ENCODE measurements around the gene PHACTR1.

Gene PHACTR1

DNA sequence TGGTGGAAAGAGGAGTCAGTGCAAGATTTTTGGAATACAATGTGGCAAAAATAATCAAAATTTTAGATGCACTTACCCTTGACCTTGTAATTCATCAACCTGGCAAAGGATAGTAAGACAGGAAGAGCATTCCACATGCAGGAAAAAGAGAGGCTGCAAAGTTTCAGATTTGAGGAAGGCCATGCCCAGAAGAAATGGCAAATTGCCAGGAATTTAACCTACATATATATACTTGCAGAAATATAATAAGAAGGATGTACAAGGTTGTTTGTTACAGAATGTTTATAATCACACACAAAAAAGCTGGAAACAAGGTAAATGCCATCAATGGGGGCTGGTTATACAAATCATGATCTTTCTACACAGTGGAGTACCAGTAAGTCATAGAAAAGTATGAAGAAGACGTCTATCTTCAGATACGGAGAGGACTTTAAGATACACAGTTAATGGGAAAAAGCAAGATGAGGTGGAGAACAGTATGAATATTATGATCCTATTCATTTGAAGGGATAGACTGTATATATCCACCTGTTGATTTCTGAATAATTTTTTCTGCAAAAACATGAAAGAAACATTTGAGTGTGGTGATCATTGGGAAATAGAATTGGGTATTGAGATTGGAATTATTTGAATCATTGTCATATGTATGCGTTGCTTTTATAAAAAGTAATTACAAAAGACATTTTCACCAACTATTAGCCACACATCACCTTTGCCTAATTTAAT, 358.0 kb downstream of the PHACTR1 start:
- DNase-seq (ENCODE audit: low spot score), result no peak

DNA sequence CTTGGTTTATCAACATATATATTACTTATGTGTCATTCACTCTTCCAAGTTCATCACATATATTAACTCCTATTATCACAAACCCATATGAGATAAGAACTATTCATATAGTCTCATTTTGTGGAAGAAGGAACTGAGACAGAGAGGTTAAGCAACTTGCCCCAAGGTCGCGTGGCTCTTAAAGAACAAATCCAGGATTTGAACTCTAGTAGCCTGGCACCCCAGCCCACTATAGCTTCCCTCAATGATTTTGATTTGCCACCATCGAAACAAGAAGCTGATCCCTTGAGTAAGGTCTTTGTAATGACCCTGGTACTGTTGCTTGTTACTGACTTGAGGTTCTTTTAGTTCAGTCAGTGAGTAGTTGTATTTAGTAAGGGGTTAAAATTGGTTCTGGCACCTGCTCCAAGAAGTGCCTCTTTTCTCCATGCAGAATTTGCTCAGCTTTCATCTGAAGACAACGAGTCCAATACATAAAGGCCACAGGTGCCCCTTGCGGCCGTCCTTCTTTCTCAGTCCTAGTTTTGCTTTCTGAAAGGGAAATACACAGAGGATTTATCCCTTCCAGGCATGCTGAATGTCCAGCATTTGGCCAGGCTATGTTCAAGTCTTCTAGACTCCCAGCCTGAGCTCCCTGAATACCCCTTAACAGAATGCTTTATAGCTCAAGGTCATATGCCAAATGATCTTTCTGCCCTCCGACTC, 358.7 kb downstream of the PHACTR1 start:
- DNase-seq (ENCODE audit: low spot score), result no peak

DNA sequence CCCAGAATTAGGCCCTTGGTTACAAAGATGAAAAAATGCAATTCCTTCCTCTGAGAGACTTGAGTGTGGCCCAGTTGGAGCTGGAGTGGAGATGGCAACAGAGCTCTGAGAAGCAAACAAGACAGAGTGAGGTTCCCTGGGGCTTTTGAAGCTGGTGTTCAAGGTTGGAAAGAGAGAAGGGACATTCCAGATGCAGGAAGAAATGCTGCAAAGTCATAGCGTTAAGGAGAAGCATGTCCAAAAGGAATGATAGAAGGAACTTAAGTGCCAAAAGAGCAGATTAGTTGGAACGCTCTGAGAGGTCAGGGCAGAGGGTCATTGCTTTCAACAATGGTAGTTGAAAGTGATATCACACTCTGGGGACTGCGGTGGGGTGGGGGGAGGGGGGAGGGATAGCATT, 360.0 kb downstream of the PHACTR1 start:
- no peak for DNase-seq (ENCODE audit: low spot score)

DNA sequence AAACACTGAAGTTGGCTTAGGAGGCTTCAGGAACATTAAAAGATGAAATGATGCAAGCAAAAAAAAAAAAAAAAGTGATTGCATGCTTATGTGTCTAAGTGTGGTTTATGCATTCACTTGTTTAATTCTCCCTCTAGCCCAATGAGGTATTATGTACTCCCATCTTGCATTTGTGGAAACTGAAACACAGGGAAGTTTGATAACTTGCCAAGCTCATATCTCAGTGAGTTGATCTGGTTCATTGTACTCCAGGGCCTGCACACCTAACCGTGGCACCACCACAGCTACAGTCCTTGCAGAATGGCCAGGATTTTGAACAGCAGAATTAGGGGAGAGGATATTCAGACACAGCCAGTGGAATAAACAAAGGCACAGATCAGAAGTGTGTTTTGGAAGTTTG, 360.6 kb downstream of the PHACTR1 start:
- no peak for DNase-seq (ENCODE audit: low spot score)

DNA sequence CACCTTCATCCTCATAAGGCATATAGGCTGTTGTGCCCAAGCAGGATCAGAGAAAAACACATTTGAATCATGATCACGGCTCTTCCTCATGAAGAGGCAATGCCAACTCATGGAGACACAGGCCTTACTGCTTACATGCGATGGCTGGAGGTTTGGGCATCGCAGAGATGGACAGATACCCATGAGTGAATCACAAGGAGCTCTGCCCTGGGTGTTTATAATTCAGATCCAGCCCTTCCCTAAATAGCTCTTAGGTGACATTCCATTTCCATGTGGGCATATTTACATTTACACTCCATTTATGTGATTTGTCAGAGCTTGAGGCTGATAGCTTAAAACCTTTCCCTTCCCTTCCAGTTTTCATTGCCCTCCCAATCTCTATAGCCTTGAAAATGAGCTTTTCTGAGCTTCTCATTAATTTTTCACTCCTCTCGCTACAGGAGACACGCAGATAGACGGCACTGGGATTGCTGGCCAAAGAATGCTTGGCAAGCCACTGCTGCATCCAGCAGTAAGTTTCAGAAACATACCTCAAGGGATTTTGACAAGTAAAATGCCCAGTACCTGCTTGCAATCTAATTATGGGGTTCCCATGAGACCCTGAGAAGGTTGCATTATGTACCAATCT, 362.6 kb downstream of the PHACTR1 start:
- no peak for DNase-seq (ENCODE audit: low spot score)

DNA sequence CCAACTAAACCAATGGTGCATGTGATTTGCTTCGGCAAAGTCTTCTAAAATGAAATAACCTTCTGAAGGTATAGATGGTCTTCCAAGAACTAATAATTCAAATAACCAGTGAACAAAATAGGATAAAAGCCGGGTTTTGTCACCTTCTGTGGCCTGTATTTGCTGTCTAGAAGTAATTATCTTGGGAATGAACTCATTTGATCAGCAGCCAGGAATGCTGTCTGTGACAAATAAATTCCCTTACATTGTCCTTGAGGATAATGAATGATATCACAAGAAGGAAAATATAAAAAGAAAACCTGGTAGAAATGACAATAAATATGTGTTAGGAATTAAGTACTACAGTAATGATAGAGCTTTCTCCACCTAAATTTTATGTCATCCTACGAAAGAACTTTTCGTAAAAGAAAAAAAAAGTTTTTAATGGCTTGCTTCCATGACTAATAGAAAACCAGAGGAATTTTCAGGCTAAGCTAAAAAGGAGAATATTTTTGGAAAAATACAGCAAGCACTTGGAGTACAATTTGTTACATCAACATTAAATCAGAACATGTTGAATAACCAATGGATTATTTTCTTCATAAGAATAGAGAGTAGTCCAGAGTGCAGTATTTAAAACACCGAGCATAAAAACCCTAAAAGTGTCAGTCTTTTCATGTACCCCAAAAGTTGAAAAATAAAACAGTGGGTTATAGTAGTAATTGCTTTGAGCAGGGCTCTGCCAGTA, 364.1 kb downstream of the PHACTR1 start:
- DNase-seq (ENCODE audit: low spot score), result no peak

DNA sequence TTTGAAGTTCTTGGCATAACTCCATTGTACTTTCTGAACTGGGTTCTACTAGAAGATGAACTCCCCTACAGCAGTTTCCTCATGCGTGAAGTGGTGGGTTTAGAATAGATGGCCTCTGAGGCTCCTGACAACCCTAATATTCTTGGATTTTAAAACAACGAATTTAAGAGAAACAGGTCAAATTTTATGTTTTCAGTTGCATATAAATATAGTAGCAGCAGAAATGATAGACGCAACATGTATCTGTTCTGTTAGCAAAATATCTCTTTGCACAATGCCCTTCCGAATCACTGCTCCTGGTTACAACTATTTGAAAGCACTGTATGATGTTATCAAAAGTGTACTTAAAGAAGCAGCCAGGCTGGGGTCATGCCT, 364.6 kb downstream of the PHACTR1 start:
- DNase-seq (ENCODE audit: low spot score), result no peak

DNA sequence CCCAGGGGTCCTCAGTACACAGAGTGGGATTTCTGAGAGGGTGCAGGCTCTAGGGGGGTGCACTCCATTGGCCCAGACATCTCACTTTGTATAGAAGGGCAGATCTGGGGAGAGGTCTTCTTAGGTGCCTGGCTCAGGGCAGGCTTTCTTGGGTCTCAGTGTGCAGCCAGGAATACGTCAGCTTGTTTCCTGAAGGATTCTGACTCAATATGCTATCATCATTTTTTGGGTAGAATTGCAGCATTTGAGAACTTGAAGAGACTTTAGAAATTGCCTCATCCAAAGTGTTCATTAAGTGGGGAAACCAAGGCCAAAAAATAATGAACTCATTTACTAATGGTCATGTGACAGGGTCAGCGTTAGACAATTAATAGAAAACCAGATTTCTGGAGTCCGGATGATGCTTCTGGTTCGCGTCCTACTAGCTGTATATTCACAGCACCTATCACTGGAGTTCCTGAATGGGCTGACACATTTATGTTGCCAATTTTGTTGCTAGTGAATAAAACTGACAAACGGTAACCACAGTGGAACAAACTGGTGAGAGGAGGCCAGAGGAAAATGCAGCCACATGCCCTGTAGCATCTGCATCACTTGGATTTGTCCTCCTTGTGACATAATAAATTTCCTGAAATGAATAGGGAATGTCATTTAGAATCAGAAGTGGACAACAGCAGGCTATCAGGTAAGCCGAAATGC, 372.9 kb downstream of the PHACTR1 start:
- DNase-seq (ENCODE audit: low spot score), result no peak

DNA sequence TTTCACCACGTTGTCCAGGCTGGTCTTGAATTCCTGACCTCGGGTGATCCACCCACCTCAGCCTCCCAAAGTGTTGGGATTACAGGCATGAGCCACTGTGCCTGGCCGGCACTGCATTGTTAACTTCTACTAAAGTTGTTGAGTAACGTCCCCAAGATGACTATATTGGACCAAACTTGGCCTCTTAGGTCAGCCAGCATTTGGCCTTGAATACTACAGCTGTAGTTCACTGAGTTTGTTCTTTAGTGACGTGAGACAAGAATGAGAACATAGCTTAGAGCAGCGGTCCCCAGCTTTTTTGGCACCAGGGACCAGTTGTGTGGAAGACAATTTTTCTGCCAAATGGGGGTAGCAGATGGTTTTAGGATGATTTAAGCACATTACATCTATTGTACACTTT, 374.6 kb downstream of the PHACTR1 start:
- DNase-seq (ENCODE audit: low spot score), result no peak

DNA sequence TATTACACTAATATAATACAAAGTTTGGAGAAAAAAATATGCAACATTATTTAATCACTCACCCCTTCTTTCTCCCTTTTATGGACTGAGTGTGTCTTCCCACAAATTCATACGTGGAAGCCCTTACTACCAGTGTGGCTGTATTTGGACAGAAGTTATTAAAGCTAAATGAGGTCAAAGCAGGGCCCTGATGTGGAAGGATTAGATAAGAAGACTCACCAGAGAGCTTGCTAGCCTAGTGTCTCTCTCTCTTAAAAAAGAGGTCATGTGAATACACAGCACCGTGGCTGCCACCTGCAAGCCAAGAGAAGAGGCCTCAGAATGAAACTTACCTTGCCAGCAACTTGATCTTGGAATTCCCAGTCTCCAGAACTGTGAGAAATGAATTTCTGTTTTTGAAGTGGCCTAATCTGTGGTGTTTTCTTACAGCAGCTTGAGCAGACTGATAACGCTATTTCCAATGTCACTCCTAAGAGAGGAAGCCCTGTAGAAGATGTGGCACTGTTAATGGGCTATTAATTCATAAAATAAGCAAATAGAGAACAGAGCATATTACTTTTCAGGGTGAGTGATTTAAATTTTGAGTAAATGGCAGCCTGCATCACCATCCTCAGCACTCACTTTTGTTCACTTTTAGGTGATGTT, 378.3 kb downstream of the PHACTR1 start:
- no peak for DNase-seq (ENCODE audit: low spot score)

DNA sequence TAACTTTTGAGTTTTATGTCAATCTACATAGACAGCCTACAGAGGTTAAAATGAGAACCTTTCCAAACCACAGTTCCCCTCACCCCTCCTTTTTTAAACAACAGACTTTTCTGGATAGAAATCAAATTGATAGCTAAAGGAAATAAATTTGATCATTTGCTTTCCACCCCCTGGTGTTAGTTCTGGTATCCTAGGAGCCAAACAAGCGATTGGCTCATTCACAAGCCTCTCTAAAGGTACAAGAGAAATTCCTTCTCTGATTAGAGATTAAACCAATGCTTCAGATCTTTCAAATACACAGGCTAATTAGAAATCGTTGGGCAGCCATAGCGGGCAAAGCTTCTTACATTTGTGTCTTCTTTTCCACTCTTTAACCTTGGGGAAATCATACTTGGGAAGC, 379.5 kb downstream of the PHACTR1 start:
- DNase-seq (ENCODE audit: low spot score), result no peak

DNA sequence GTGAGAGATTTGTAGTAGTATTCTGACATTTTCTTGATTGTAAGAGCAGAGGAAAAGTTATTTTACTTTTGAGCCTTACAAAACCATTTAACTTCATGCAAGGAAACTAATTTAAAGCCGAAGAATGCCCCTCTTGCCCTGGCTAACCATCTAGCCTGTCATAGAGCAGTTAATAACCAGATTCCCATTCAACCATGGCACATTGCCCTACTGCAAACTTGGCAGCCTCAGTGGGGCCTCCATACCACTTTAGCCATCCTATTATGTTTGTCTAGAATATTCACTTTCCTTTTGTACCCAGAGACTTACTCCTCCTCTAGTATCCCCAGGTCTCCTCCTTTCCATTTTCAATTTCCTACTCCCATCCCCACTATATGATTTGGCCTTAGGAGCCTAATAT, 380.9 kb downstream of the PHACTR1 start:
- DNase-seq (ENCODE audit: low spot score), result no peak

DNA sequence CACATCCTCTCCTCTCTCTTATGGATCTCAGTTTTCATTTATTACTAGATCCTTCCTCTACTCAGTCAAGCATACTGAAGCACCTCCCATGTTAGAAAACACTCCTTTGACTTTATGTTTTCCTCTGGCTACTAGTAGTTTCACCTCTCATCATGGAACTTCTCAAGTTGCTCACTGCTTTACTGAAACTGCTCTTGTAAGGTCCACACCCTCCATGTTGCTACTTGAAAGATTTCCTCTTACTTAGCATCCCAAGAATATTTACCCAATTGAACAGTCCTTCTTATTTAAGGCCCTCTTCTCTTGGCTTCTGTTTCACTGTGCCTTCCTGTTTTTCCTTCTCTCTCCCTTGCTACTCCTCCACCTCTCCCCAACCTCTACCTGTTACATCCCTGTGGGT, 381.4 kb downstream of the PHACTR1 start:
- no peak for DNase-seq (ENCODE audit: low spot score)

DNA sequence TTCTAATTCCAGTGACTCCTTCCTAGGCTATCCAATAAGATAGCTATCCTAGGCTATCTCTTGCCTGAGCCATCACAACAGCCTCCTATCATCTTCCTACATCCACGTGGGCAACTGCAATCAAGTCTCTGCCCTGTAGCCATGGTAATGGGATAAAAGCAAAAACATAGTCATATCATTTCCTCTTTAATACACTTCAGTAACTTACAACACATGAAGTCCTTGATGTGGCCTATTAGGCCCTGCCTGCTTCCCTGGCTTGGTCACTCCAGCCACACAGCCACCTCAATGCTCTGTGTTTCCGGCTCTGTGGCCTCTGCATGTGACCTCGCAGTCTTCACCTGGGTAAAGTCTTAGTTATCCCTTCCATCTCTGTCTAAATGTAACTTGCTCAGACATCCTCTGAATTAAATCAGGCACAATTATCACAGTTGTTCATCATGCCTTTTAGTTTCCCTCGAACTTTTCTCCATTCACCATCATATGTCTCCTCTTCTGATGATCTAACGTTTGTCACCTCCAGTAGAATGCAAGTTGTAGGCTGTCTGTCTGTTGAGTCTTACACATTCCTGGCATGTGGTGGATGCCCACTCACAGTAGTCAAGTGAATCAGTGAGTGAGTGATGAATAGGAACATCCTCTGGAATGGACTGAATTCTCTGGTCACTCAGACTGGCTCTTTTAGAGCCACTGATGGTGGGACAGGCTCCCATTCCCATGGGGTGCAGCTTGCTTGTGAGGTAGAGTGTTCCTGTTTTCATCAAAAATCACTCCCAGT, 382.4 kb downstream of the PHACTR1 start:
- DNase-seq (ENCODE audit: low spot score), result no peak

DNA sequence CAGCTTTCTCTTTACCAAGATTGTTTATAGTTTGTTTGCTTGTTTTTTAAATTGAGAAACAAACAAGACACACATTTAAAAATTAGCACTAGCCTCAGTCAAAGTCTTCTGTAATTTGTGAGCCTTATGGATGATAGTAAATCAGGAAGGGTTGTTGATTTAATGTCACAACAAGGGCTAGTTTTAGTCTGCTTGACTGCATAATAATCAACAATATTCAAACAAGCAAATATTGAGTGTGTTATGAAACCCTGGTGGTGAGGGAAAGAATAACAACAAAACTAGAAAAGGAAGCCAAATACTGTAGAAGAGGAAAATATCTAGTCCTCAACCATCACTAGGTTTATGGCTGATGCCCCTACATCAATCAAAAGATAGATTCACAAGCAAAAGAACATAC, 383.2 kb downstream of the PHACTR1 start:
- no peak for DNase-seq (ENCODE audit: low spot score)

DNA sequence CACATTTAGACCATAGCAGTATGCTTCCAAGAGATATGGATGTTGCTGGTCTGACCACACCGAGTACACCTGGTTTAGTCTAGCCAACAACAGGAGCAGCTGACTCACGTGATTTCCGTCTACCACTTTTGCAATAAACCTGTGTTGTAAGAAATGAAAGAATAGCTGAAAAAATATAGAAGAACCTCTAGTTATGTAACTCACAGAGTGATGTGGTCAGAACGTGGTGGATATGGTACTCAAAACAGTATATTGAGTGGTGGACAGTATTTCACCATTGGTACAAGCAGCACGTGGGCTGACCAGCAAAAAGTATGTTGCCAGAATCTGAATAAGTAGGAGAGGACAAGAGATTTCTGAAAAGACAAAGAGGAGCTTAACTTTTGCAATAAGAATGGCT, 384.8 kb downstream of the PHACTR1 start:
- DNase-seq (ENCODE audit: low spot score), result no peak

DNA sequence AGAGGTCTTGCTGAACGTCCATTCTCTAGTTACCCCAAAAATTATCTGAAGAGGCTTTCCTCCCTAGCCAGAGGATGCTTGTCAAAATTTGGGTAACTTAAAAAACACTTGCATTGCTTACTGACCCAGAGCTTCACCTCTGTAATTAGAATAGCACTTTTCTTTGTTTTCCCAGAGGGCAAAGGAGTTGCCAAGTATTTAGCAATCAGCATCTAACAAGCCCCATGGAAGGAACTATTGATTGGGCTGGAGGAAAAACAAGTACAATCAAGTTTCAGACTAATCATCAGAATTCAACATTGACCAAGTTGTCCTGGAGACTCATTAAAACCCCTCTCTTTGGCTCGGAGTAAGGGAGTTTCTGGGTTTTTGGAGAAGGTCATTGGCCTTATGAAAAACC, 385.4 kb downstream of the PHACTR1 start:
- no peak for DNase-seq (ENCODE audit: low spot score)

DNA sequence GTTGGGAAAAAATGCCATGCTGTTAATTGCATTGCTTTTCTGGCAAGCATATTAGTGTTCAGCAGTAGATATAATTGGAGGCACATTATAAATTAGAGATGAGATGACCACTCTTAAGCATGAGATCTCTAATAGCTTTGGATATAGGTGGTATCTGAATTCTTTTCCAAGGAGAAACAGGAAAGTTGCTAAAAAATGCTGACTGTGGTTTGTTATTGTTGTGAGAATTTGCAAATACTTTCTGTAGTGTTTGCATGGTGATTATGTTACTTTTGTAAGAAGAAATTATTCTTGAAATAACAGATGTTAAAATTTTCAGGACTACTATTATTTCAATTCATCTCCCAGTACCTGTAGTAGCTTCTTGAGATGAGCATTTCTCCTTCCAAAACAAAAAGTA, 386.6 kb downstream of the PHACTR1 start:
- DNase-seq (ENCODE audit: low spot score), result no peak

DNA sequence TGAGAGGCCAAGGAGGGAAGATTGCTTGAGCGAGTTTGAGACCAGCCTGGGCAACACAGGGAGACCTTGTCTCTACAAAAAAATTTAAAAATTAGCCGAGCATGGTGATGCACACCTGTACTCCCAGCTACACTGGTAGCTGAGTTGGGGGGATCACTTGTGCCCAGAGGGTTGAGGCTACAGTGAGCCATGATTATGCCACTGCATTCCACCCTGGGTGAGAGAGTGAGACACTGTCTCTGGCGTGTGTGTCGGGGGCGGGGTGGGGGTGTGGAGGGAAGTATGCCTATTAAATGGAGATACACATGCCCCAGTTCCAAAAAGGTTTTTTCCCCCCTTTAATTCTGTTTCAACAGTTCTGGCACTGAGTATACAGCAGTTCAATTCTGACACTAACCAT, 388.6 kb downstream of the PHACTR1 start:
- DNase-seq (ENCODE audit: low spot score), result no peak

DNA sequence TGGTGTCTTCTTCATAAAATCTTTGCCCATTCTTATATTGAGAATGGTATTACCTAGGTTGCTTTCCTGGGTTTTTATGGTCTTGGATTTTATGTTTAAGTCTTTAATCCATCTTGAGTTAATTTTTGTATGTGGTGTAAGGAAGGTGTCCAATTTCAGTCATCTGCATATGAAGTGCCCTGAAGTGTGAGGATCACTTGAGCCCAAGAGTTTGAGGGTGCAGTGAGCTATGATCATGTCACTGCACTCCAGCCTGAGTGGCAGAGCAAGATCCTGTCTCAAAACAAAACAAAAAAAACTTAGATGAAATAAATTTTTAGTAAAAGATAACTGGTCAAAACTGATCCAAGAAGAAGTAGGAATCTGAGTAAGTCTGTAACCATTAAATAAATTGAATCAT, 396.4 kb downstream of the PHACTR1 start:
- DNase-seq (ENCODE audit: low spot score), result no peak

DNA sequence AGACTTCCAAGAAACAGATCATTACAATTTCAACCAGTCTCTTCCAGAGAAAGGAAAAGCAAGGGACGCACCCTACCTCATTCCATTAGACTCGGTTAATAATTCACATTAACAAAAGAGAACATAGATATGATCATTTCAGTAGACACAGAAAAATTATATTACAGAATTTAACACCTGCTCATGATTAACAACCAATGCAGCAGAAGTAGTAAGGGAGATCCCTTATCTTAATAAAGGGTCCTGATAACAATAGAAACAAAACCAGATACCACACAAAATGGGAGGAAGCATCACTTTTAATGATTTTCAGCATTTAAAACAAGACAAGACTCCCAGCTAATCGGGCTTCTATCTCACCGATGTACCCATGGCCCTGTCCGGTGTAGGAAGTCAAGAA, 396.8 kb downstream of the PHACTR1 start:
- no peak for DNase-seq (ENCODE audit: low spot score)
